NCI-H2171 (cell line): Measurements from ENCODE around the gene MMP3.

Experiments used
- DNase-seq: peaks from one replicate; lab custom pipeline; 2025; lab: John Stamatoyannopoulos, UW

Gene MMP3

GRCh38 chr11:102831489-102832440 is 11.6 kb downstream of the MMP3 start:
- no peak for DNase-seq

GRCh38 chr11:102831128-102831488 is 12.3 kb downstream of the MMP3 start:
- no peak for DNase-seq

GRCh38 chr11:102830001-102830727 is 13.2 kb downstream of the MMP3 start:
- no peak for DNase-seq

- DNase-seq: no peak
These were observed 14.0 kb downstream of the MMP3 start for GRCh38 chr11:102829316-102830000.

GRCh38 chr11:102824556-102824955 is 18.9 kb downstream of the MMP3 start:
- DNase-seq: no peak

GRCh38 chr11:102819491-102819890 is 23.9 kb downstream of the MMP3 start:
- DNase-seq: no peak

GRCh38 chr11:102813484-102813883 is 29.9 kb downstream of the MMP3 start:
- no peak for DNase-seq

GRCh38 chr11:102812188-102812587 is 31.2 kb downstream of the MMP3 start:
- DNase-seq: no peak

- DNase-seq: no peak
These were observed 32.3 kb downstream of the MMP3 start for GRCh38 chr11:102810950-102811660.

- DNase-seq: no peak
These were observed 33.4 kb downstream of the MMP3 start for GRCh38 chr11:102809971-102810370.

- DNase-seq: no peak
These were observed 35.5 kb downstream of the MMP3 start for GRCh38 chr11:102807921-102808320.

- no peak for DNase-seq
These were observed 37.1 kb downstream of the MMP3 start for GRCh38 chr11:102806296-102806695.

- DNase-seq: no peak
These were observed 41.1 kb downstream of the MMP3 start for GRCh38 chr11:102802341-102802740.

- no peak for DNase-seq
These were observed 42.6 kb downstream of the MMP3 start for GRCh38 chr11:102800767-102801166.

- no peak for DNase-seq
These were observed 43.6 kb downstream of the MMP3 start for GRCh38 chr11:102799681-102800340.

GRCh38 chr11:102798012-102798746 is 45.2 kb downstream of the MMP3 start, which contains the start of gene MMP1:
Gene MMP1, minus strand, starts transcription at chr11:102798160. Its CDS starts 68 bp downstream, at chr11:102798092.
- DNase-seq: no peak

GRCh38 chr11:102794382-102794781 is 49.0 kb downstream of the MMP3 start:
- no peak for DNase-seq

- DNase-seq: no peak
These were observed 49.6 kb downstream of the MMP3 start for GRCh38 chr11:102793677-102794290.

- DNase-seq: no peak
These were observed 50.8 kb downstream of the MMP3 start for GRCh38 chr11:102792604-102793003.
